Kidney (tissue), 14 donors: ENCODE measurements around the gene PITPNM3. TPM values are rescaled to one million over a fixed set of nuclear protein-coding genes. Genes with fewer than 3 reads are reported as not detected.

Experiments used
- DNase-seq, 5 donors: peaks; one replicate each; pipeline ENCODE4 v3.0.0-alpha.2; 2013 to 2020
- FAIRE-seq: peaks from 2 replicates; lab custom pipeline; 2012; peaks lifted over from hg19 to GRCh38; lab: Jason Lieb, UNC
- H3K27ac ChIP-seq, 2 donors: one replicate each; pipeline ENCODE4 v1.7.0; 2013; ENCODE audit warnings: low read depth in 2 of 2, low read length in 2 of 2, inconsistent platforms in 1 of 2
- H3K27me3 ChIP-seq: one replicate; pipeline ENCODE4 v1.7.1; 2013; ENCODE audit warnings: low read length, inconsistent platforms; ENCODE audit not compliant: control insufficient read depth, insufficient read depth
- H3K36me3 ChIP-seq, 3 donors: one replicate each; pipeline versions ENCODE4 v1.7.0 to v1.7.1; 2013; ENCODE audit warnings: low read length in 3 of 3, control low read depth in 1 of 3, inconsistent platforms in 1 of 3; ENCODE audit not compliant: insufficient read depth in 3 of 3, control insufficient read depth in 2 of 3
- H3K4me1 ChIP-seq, 3 donors: one replicate each; pipeline versions ENCODE4 v1.7.0 to v1.7.1; 2013; ENCODE audit warnings: low read length in 3 of 3, inconsistent platforms in 1 of 3, low read depth in 1 of 3; ENCODE audit not compliant: control insufficient read depth in 2 of 3, insufficient read depth in 2 of 3
- H3K4me3 ChIP-seq, 3 donors: one replicate each; pipeline versions ENCODE4 v1.7.0 to v1.8.1; 2013; ENCODE audit warnings: low read length in 3 of 3, control low read depth in 1 of 3, inconsistent platforms in 1 of 3
- H3K9ac ChIP-seq, 3 donors: one replicate each; pipeline versions ENCODE4 v1.7.0 to v1.7.1; 2013; ENCODE audit warnings: low read length in 3 of 3, control low read depth in 1 of 3, inconsistent platforms in 1 of 3
- H3K9me3 ChIP-seq, 3 donors: one replicate each; pipeline versions ENCODE4 v1.7.0 to v1.7.1; 2013; ENCODE audit warnings: low read length in 3 of 3, control low read depth in 1 of 3, inconsistent platforms in 1 of 3; ENCODE audit not compliant: control insufficient read depth in 2 of 3, insufficient read depth in 1 of 3
- intact Hi-C: fragments of 100-400 bp; cut with DNase I; formaldehyde crosslinking; loops from one replicate; pipeline ENCODE4 v1.11.1; 2022
- polyA plus RNA-seq: library from polyadenylated mRNA; stranded (reverse); fragments of 350-450 nt; fragmentation: Illumina TruSeq; extraction: RNeasy Lipid Tissue Mini Kit (QIAGEN cat#74804); gene quantifications from one replicate; pipeline ENCODE4 v1.2.3, GENCODE V29; 2014; ENCODE audit warnings: low read depth, low replicate concordance; ENCODE audit not compliant: insufficient read depth
- total RNA-seq: library from RNA; stranded (reverse); fragmentation: NEBNext Ultra II Directional; extraction: Animal tissue kit (Norgen Biotek cat#: 25700); gene quantifications from one replicate; pipeline ENCODE4 v1.2.1, GENCODE V29; 2021
- TF ChIP-seq, protein P1 (sequence below): IDR thresholded peaks from 3 replicates; pipeline ENCODE4 v1.5.1; 2012; ENCODE audit warnings: mild to moderate bottlenecking, moderate library complexity, borderline replicate concordance; ENCODE audit not compliant: insufficient read depth; ENCODE audit errors: extremely low read depth
- donor health status: control.
- donor health status: control.
- donor health status: control.
- donor health status: control.
- donor health status: control.
- donor health status: DM: yes; HTN: yes; CAD: no.
- donor health status: Normal renal cell carcinoma (clear cell type).

PITPNM3 gene
- total and polyA plus RNA-seq, 2 donors from 2014 or later, result 1.8 to 9.1 TPM

DNA sequence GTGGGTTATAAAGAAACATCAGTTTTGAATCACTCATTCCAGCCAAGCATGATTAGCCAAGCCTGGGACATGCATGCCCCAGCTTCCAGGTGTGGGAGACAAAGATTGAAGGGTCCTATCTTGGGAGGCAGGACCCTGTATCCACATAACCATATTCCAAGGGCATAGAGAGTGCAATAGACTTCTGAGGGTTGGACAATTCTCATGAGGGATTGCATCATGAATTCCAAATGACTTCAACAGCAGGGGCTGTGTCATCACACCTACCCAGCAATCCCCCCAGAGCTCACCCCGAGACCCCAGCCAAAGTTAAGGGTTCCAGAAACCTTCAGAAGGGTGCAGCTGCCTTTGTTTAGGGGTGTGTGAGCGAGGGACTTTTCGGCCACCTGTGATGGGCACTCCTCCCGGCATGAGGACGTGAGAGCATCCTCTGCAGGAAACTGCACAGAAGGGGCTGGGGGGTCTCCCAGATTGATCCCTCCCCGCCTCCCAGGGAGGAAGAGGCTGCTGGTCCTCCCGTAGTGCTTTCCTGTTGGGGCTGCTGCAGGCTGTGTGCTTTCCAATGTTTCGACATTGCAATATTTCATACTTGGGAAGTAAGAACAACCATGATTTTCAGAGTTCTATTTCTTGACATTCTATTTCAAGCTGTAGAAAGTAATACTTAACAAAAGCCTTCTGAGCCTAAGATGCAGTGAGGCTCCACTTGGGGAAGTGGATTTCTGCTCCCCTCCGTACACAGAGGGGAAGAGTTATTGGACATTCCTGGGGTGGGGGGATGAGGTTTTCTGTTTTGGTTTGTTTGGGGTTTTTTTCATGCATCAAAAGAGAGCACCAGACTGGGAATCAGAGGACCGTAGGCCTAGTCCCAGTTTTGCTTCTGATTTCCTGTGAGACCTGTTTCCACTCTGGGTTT is 13.3 kb upstream of the PITPNM3 start:
- H3K4me1 ChIP-seq, result peaks cover 0 to 4% (median 4%) of the 10 kb centered on the region in 3 donors
- H3K9me3 ChIP-seq, result no peaks in the 10 kb centered on the region
- no peak overlapping the region for H3K9ac ChIP-seq
- no peak for FAIRE-seq
- TF ChIP-seq, protein P1, sequence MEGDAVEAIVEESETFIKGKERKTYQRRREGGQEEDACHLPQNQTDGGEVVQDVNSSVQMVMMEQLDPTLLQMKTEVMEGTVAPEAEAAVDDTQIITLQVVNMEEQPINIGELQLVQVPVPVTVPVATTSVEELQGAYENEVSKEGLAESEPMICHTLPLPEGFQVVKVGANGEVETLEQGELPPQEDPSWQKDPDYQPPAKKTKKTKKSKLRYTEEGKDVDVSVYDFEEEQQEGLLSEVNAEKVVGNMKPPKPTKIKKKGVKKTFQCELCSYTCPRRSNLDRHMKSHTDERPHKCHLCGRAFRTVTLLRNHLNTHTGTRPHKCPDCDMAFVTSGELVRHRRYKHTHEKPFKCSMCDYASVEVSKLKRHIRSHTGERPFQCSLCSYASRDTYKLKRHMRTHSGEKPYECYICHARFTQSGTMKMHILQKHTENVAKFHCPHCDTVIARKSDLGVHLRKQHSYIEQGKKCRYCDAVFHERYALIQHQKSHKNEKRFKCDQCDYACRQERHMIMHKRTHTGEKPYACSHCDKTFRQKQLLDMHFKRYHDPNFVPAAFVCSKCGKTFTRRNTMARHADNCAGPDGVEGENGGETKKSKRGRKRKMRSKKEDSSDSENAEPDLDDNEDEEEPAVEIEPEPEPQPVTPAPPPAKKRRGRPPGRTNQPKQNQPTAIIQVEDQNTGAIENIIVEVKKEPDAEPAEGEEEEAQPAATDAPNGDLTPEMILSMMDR, result no peak
- no peak overlapping the region for H3K27ac ChIP-seq
- intact Hi-C loops, result loop anchor here (10.0 kb wide), 1 partner anchor 95 kb away; no protein-coding TSS in a partner anchor
- H3K4me3 ChIP-seq, result no peak overlapping the region
- no peaks in the 10 kb centered on the region for H3K27me3 ChIP-seq
- H3K36me3 ChIP-seq, result no peaks in the 10 kb centered on the region
- peak in 4 of 5 donors; percentile 31 to 84 (median 50) for DNase-seq

DNA sequence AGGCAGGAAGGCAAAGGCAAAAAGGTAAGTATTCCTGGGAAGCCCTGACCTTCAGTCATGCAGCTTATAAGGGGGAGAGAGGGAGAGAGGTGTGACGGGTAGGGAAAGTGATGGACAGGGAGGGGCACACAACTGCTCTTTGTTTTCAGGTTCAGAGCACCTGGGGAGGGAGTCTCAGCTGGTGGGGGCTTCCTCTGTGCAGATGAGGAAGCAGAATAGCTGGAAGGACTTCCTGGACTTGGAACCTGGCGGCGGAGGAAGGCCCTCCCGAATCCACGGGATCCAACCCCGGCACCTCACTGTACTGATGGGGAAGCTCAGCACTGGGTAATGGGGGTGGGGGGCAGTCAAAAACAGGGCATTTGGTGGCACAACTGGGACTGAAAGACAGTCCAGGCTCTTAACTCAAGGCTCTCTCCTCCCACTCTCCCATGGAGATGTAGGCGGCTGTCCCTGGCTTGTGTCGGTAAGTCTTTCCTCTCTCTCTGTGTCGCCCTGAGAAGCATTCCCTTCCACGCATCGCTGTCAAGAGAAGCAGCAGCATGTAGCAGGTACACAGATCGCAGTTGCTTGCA is 11.9 kb upstream of the PITPNM3 start:
- intact Hi-C loops, result loop anchor here (10.0 kb wide), 1 partner anchor 93 kb away; no protein-coding TSS in a partner anchor
- TF ChIP-seq, protein P1, result no peak
- no peak overlapping the region for H3K27ac ChIP-seq
- DNase-seq (peak in 1 of 5 donors; percentile 35), FAIRE-seq (no peak)
- no peaks in the 10 kb centered on the region for H3K27me3 ChIP-seq
- H3K9ac ChIP-seq, result no peak overlapping the region
- H3K9me3 ChIP-seq, result no peaks in the 10 kb centered on the region
- H3K36me3 ChIP-seq, result no peaks in the 10 kb centered on the region
- peaks cover 0 to 4% (median 0%) of the 10 kb centered on the region in 3 donors for H3K4me1 ChIP-seq
- no peak overlapping the region for H3K4me3 ChIP-seq

DNA sequence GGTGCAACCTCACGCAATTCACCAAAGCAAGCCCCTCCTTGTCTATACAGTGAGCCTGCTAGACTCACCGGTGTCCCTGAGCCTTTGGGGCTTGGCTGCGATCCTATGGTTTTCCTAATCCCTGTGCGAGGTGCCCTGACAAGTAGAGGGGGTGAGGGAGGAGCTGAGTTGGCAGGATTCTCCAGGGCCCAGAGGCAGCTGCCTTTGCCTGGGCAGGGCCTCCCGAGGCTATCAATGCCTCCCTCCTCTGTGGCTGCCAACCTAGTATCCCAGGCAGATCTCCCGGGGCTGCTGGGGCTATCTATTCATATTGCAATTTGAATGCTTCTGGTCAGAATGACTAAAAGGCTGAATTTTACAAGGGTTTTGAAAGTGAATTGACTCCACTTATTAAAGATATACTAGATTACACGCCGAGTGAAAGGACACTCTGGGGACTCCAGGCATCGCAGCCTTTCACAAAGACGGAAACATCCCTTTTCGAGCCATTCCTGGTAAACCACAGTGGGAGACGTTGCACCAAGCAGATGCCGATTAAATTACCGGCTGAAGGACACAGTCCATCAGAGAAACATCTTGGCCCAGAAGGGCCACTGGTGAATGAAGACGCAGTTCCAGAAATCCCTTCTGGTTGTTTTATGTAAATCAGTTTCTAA is 11.3 kb upstream of the PITPNM3 start:
- Histone ChIP-seq H3K9me3 (no peaks in the 10 kb centered on the region), H3K9ac (no peak overlapping the region), H3K27ac (no peak overlapping the region), H3K4me1 (peaks cover 0 to 4% (median 0%) of the 10 kb centered on the region in 3 donors), H3K36me3 (no peaks in the 10 kb centered on the region), H3K27me3 (no peaks in the 10 kb centered on the region), H3K4me3 (no peak overlapping the region)
- DNase-seq (peak in 1 of 5 donors; percentile 28), FAIRE-seq (no peak)
- TF ChIP-seq, protein P1, result no peak
- intact Hi-C loops, result loop anchor here (10.0 kb wide), 1 partner anchor 93 kb away; no protein-coding TSS in a partner anchor
